Activated T-helper 9 cell treated with anti-CD3 and anti-CD28 coated beads, Interleukin-2, amount 50 U/mL, for 16 hours (primary cell): ENCODE data around the gene ANKFN1.
"Not testable (repeated sequence)": the region's sequence is repeated elsewhere in the genome, so short reads cannot be mapped to it uniquely, and the experiment has no call there.

ENCODE experiments used
- DNase-seq: peaks from one replicate; pipeline ENCODE4 v3.0.0-alpha.2; 2020; ENCODE audit warnings: low read depth

Gene ANKFN1

DNA sequence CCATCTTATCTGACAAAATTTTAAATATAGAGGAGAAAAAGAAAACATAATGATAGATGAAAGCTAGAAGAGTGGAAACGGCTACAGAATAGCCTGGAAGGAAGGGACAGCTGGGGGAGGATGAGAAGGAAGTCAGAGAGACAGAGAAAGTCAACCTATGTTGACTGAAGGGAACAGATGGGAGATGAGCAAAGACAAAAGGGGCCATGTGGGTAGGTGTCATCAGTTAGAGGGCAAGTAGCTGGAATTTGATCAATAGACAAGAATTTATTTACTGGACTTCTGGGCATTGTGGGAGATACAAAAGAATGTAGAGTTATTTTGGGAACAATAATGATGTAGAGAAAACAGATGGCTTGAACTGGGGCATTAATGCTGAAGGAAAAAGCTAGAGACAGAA, 194.4 kb downstream of the ANKFN1 start:
- no peak for DNase-seq

DNA sequence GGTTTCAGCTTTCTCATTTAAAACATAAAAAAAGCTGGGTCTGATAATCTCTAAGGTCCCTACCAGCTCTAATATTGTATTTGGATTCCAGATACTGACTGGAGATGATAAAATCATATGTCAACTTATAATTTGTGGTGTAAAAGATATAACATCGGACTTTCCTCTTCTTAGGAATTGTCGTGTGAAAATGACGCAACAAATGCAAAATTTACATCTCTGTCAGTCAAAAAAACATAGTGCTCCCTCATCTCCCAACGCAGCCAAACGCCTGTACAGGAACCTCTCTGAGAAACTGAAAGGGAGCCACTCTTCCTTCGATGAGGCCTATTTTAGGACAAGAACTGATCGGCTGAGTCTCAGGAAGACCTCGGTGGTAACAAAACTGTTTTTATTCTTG, 197.3 kb downstream of the ANKFN1 start:
- DNase-seq = no peak

DNA sequence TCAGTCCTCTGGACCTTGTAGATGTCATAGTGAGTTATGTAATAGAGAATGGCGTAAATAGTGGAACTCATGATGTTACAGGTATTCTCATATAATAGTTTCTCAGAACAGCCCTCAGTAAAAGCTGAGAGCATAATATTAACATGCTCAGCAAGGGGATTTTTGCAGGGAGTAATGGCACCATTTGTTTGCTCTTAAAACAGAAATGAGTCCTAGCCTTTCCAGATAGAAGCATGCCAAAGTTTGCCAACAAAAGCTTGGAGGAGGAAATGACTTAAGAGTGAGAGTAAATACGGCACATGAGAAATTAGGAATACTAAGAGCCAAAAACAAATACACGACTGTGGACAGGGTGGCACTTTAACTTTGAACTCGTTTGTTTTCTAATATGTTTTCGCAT, 198.4 kb downstream of the ANKFN1 start:
- DNase-seq = no peak

DNA sequence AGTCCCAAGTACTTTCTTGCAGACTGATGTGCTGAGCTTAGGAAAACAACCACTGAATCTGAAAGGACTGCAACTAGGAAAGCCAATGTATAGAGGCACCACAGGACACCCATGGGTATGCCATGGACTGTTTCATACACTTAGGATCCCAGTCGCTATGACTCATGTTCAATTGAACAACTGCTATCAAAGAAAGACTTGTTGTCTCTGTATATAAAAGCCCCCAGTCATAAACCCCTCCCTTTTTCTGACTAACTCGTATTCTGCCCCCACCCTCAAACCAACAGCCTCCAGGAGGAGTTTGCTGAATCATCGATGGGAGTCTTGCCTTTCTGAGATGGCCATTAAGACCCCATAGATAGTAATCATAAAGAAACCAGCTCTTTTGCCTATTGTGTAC, 205.4 kb downstream of the ANKFN1 start:
- DNase-seq = no peak

DNA sequence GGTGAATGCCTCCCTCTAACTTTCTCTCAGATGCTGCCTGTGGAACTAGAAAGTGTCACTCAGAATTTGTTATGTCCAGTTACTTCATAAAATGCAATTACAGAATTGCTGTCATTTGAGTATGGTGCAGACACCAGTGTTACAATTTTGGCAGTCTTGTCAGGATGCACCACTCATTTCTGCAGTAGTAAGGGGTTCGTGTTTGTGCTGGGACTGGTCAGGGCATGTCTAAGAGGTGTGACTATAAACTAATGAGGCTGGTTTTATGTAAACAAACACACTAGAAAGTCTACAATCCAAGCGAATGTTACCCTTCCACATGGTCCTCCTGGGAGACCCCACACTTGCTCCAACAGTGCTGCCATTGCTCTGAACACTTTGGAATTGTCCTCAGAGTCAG, 206.2 kb downstream of the ANKFN1 start:
- no peak for DNase-seq

DNA sequence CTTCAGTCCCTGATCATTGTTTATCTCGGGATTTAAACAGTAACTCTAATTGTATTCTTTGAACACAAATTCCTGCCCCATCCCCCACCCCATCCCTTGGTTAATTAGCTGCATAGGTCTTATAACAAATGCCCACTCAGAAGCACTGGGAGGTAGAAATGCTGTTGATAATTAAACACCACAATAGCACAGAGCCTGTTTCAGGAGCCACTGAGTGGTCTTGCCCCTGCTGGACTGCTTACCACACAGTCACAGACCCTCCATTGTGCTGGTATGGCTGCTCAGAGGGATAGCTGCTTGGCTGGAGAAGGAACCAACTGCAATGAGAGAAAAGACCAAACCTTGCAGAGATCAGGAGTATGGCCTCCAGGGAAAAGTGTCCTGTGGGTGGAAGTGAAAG, 214.1 kb downstream of the ANKFN1 start:
- DNase-seq = no peak

DNA sequence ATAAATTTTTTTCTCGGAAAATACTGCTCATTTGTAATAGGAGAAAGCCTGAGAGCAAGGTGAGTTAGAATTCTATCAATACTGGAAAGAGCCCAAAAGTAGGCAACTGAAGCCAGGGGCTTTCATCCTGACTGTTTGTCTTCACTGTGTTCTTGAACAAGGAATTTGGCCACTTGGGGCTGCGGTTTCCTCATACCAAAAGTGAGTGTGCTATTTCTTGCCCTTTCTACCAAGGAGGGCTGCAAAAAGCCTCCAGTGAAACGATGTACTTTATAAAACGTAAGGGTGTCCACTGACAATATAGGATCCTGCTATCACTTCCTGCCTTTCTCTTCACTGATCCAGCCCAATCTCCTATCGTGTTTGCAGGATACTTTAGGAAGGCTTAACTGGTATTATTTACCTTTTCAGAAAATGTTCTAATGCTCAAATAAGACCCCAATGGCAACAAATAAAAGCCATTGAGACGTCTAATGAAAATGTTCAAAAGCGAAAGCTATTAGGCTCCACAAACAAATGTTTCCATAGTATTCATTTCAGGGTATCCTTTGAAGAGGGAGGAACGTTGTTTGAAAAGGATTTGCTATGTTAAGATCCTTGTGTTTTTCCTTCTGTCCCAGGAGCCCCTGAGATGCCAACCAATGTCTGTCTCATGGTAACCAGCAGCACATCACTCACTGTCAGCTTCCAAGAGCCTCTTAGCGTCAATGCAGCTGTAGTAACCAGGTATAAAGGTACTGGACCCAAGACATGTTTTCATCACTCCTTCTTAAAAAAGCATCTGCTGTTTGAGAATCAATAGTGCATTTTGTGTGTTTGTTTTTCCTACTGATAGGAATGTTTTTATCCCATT, 220.9 kb downstream of the ANKFN1 start:
- no peak for DNase-seq

DNA sequence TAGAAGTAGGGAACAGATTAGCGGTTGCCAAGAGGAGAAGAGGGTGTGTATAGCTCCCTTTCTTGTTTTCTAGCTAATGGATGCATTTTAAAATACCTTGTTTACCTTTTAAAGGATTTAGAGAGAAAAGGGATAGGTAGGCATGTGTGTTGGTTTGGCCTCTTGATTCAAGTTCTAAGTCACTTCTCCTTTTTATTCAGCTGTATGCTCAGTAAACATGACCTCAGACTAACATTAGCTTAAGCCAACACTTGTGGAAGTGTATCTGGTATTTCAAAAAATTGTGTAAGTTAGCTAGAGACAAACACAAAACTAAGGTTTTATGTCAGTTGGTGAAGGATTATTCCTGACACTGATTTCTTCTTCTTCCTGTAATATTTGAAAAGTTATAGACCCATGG, 236.1 kb downstream of the ANKFN1 start:
- DNase-seq = no peak

DNA sequence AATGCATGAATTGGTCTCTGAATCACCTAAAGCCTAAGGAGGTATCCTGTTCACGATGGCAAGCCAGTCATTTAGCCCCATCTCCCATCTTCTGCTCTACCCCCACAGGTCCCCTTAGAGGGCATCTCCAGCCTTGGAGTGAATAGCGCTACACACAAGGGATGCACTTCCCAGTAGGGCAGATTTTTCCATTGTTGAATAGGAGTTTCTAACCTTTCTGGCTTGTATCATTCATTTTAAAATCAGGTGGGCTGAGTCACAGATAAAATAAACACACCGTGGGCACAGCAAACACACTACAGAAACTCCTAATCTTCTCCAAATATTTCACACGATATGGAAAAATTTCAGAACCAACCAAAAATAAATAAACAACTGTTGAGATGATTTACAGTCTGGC, 239.0 kb downstream of the ANKFN1 start:
- no peak for DNase-seq

DNA sequence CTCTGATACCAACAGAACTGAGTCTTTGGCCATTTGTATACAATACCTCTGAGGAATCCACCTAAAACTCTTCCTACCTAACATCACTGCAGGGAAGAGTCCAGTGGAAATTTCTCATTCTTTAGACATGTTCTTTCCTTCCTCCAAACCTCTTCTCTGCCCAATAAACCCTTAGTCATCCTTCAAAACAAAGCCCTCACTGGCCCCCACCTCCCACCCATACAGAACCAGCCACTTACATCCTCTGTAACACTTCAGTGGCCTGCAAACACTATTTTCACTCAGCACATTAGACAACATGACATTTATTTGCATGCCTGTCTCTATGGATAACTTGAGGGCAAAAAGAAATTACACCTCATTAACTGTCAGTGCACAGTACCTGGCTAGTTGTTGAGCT, 239.9 kb downstream of the ANKFN1 start:
- no peak for DNase-seq

DNA sequence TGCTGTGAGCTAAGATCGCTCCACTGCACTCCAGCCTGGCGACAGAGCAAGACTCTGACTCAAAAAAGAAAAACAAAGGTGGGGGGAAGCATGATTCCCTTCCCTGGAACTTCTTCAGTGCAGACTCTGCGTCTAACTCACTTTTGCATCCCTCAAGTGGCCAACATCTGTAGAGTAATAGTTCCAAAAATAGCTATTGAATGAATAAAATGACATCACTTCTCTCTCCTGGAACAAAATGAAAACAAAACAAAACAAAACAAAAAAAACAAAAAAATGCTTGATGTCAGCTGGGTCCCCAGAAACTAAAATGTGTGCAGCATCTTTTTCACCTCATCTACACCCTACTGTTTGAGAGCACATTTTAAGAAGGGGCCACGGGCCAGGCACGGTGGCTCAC, 242.5 kb downstream of the ANKFN1 start:
- no peak for DNase-seq

DNA sequence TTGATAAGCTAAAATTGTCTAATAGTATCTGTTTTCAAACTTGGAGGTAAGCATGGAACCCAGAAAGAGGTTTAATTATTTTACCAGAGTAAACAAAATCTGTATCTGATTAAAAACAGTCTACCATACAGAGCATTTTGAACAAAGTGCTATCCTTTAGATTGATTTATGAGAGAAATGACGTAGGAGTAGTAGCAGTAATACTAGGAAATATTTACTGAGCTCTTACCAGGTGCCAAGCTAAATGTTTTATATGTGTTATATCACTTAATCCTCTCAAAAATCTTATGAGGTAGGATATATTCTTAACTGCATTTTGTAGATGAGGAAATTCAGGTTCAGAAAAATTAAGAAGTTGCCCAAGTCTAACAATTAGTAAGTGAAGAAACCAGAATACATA, 253.8 kb downstream of the ANKFN1 start:
- no peak for DNase-seq

DNA sequence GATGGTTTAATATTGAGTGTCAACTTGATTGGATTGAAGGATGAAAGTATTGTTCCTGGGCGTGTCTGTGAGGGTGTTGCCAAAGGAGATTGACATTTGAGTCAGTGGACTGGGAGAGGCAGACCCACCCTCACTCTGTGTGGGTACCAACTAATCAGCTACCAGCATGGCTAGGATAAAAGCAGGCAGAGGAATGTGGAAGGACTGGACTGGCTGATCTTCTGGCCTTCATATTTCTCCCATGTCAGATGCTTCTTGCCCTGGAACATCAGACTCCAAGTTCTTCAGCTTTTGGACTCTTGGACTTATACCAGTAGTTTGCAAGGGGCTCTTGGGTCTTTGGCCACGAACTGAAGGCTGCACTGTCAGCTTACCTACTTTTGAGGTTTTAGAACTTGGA, 259.1 kb downstream of the ANKFN1 start:
- DNase-seq = not testable (repeated sequence)

DNA sequence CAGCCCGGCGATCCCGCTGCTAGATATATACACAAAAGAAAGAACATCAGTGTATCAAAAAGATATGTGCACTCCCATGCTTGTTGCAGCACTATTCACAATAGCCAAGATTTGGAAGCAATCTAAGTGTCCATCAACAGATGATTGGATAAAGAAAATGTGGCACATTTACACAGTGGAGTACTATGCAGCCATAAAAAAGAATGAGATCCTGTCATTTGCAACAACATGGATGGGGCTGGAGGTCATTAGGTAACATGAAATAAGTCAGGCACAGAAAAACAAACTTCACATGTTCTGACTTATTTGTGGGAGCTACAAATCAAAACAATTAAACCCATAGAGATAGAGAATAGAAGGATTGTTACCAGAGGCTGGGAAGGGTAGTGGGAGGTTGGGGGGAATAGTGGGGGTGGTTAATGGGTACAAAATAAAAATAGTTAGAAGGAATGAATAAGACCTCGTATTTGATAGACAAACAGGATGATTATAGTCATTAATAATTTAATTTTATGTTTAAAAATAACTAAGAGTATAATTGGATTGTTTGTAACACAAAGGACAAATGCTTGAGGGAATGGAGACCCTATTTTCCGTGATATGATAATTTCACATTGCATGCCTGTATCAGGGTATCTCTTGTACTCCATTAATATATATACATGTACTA, 263.5 kb downstream of the ANKFN1 start:
- no peak for DNase-seq

DNA sequence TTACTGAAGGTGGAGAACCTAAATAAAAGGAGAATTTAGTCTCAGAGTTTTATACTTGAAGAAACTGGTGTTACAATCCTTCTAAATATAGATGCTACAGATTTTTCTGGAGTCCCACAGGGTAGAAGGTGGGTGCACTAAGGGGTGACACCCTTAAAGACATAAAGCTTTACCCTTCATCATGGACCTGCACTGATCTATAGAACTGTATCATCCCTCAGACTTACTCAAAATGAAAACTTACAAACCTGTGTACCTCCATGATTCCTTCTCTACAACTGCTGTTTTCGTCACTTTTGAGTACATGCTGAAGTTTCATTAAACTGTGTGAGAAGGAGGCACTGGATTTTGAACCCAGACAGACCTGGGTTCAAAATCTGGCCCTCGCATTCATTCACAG, 270.7 kb downstream of the ANKFN1 start:
- no peak for DNase-seq

DNA sequence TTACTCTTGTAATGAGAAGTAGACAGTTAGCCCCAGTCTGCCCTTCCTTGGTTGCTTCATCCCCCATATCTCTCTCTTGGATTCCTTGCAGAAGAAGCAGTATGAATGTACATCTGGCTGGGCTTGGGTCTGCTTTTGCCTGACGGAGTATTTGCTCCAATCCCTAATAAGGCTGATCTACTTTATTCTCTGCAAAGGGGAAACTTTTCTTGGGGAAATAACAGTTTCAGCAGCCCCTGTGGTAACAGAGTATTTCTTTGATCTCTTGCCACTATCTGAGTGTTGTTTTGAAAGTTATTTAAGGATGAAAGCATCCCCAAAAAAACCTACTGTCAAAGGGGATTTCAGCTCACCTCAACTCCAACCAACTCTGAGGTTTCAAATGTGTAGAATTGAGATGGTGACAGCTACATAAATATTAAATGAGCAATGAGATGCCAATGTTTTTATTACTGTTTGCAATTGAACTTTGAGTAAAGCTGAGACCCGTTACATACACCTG, 271.3 kb downstream of the ANKFN1 start:
- DNase-seq = no peak

DNA sequence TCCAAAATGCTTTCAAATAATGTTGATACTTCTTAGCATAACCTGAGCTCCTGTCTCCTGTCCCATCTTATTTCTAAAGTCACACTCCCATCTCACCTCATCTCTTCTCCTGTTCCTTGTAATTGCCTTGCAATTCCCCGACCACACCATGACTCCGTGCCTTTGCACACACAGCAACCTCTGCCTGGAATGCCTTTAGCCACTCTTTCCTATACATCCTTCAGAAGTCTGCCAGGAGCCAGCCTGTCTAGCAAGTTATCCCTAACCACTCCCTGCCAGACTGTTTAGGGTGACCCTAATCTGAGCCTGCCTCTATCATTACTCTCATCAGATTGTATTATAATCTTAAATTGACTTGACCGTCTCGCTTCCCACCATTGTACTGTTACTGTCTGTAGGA, 272.2 kb downstream of the ANKFN1 start:
- no peak for DNase-seq

DNA sequence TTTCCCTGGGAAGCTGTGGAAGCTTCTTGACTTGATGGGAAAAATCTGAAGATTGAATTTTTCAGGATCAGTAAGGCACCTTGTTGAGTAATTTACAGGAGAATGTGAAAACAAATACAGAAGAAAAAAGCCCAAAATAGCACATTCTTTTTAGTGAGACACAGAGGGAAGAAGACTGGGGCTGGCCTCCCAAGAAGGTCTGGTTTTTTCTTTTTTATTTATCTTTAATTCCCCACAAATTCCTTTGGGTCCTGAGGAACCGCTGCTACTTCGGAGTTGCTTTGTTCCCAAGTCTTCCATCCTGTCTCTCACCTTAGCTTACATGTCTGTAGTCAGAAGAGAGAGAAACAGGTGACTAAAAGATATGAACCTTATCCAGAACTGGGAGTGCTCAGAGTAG, 273.6 kb downstream of the ANKFN1 start:
- no peak for DNase-seq

DNA sequence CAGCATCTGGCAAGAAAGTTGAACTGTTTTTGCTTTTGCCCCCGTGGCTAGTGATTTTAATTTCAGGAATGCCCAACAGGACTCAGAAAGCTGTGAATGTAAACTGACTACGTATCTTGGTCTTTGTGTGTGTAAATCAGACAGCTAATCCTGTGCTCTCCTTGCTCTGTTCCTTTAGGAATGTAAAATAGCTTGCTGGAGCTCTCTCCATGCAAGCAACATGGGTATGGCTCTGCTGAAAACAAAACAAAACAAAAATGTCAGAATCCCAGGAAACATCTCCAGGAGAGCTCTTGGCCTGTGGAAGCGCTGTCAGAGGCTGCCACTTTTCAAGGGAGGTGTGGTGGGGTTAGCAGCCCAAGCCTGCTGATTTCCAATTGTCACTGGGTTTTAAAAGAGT, 278.5 kb downstream of the ANKFN1 start:
- no peak for DNase-seq

DNA sequence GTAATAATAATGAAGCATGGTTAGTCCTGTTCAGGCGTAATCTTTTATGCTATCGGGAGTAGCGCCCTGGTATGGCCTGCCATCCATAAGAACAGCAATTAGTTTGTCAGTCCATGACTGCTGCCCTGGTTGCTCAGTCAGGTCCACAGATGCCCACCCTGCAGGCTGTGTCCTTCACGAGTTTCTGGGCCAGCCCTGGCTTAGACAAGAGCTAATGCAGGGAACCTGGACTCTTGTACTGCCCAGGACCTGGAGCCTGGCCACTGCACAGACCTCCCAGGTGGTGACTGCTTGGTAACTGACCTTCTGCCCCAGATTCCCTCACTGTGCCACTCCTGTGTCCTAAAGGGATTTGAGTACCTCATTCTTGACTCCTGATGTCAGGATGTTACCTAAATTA, 279.2 kb downstream of the ANKFN1 start:
- no peak for DNase-seq

DNA sequence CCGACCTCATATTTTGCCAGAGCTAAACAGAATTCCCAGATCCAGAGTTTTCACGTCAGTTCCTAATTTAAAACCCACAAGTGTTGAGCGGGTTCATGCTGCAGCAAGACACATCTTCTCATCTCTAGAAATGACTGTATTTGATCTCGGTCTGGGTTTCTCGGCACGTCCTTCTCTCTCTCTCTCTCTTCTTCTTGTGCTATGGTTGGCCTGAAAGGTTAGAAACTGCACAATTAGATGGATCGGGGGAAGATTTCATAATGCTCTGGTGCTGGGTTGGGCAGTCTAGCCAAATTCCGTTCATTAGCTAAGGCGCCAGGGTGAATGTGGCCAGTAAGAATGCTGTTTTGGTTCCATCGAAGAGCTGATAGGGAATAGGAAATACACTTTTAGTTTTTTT, 281.3 kb downstream of the ANKFN1 start:
- DNase-seq = no peak

DNA sequence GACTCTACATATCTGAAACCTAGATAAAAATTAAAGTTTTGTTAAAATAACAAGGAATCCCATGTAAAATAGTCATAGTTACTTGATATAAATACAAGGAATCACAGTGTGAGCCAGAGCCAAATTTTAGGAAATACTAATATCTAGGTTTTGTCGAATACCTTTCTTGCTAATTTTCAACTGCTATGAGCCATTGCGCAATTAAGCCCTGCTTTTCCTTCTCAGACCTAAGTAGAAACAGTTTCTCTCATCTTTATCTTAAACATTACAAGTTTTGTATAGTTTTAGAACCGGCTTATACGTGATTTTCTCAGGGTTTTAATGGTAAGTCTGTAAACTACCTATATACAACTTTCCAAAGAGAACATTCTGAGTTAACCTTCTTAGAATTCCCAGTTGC, 282.9 kb downstream of the ANKFN1 start:
- no peak for DNase-seq

DNA sequence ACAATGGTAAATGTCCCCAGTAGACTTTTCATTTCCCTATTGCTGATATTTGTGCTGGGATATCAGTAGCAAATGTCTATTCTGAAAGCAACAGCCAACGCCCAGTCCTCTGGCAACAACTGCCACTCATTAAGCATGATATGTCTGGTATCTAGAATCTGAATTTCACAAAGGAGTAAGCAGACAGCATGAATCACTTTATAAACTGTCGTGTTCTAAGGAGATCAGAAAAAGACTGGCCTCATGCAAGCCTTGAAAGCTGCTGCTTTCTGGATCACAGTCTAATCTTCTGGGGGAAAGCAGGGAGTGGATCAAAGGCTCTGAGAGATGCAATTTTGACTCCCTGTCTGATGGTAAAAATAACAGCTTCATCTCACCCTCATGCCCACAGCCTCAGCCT, 287.1 kb downstream of the ANKFN1 start:
- DNase-seq = no peak

DNA sequence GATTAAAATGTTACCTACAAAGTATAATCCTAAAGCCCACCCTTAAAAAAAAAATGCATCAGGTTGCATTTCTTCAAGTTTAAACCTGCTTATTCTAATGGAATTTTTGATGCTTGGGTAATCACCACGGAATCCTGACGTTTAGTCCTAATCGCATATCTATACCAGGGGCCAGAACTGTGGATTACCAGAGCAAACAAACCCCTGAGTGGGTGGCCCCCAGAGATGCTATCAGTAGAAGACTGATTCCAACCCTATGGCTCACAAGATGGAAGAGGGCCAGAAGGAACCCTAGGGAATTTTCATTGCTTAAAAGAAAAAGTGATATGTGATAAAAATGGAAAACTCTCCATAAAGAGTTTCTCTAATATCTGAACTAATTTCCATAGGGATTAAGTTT, 288.0 kb downstream of the ANKFN1 start:
- DNase-seq = no peak
